Tibial artery (tissue), 4 donors: ENCODE measurements around the gene SPTBN5.

Experiments used
- DNase-seq, 2 donors: peaks; one replicate each; pipeline ENCODE4 v3.0.0-alpha.2; 2019
- H3K27ac ChIP-seq, 2 donors: fragments of 200-600 bp; sonication (generic) in 1 of 2; 1 replicate in 1 of 2; 2 replicates in 1 of 2; pipeline ENCODE4 v1.5.1; 2018 to 2019; ENCODE audit warnings: mild to moderate bottlenecking in 1 of 2
- H3K27me3 ChIP-seq, 2 donors: fragments of 200-600 bp; sonication (generic) in 1 of 2; one replicate each; pipeline versions ENCODE4 v1.5.1 to v1.6.0; 2016 to 2019
- H3K36me3 ChIP-seq, 3 donors: fragments of 200-600 bp; sonication (generic) in 2 of 3; one replicate each; pipeline ENCODE4 v1.5.1; 2016 to 2019; ENCODE audit warnings: mild to moderate bottlenecking in 2 of 3
- H3K4me1 ChIP-seq, 4 donors: fragments of 200-600 bp; sonication (generic) in 2 of 4; 1 replicate in 3 of 4; 2 replicates in 1 of 4; pipeline ENCODE4 v1.5.1; 2016 to 2019
- H3K4me3 ChIP-seq, 2 donors: fragments of 200-600 bp; sonication (generic) in 1 of 2; 1 replicate in 1 of 2; 2 replicates in 1 of 2; pipeline ENCODE4 v1.5.1; 2018 to 2019; ENCODE audit warnings: mild to moderate bottlenecking in 2 of 2
- H3K9me3 ChIP-seq, 3 donors: fragments of 200-600 bp; sonication (generic) in 1 of 3; one replicate each; pipeline ENCODE4 v1.5.1; 2016 to 2019
- CTCF ChIP-seq, 2 experiments: fragments of 200-600 bp in 1 of 2; fragments of 450-650 bp in 1 of 2; IDR thresholded peaks; one replicate each; pipeline ENCODE4 v1.5.1; 2017 to 2019; ENCODE audit warnings: antibody characterized with exemption in 2 of 2, mild to moderate bottlenecking in 1 of 2, moderate library complexity in 1 of 2
- intact Hi-C: fragments of 100-400 bp; cut with DNase I; formaldehyde crosslinking; loops from one replicate; pipeline ENCODE4 v1.15.0; 2023; ENCODE audit warnings: low total_unique reads

The SPTBN5 gene

GRCh38 chr15:41877631-41878354 lies 16.1 kb downstream of the SPTBN5 start:
- intact Hi-C loops, result no loop called here
- no peaks in the 10 kb centered on the region for H3K36me3 ChIP-seq
- H3K27me3 ChIP-seq, result peaks cover 0 to 23% of the 10 kb centered on the region in 2 donors
- no peak for TF ChIP-seq CTCF (IDR thresholded peaks at IDR 0.05)
- H3K4me1 ChIP-seq, result peaks cover 0 to 23% (median 12%) of the 10 kb centered on the region in 4 donors
- no peaks in the 10 kb centered on the region for H3K9me3 ChIP-seq
- no peak for DNase-seq
- H3K27ac ChIP-seq, result no peak overlapping the region
- H3K4me3 ChIP-seq, result no peak overlapping the region

- peaks cover 0 to 14% of the 10 kb centered on the region in 2 donors for H3K27me3 ChIP-seq
- intact Hi-C loops, result no loop called here
- no peak for TF ChIP-seq CTCF (IDR thresholded peaks at IDR 0.05)
- no peak overlapping the region for H3K4me3 ChIP-seq
- H3K9me3 ChIP-seq, result no peaks in the 10 kb centered on the region
- no peak overlapping the region for H3K27ac ChIP-seq
- no peak for DNase-seq
- no peaks in the 10 kb centered on the region for H3K36me3 ChIP-seq
- H3K4me1 ChIP-seq, result peaks cover 0 to 12% (median 4%) of the 10 kb centered on the region in 4 donors
Measured at GRCh38 chr15:41876689-41877088, 17.2 kb downstream of the SPTBN5 start.

- intact Hi-C loops, result no loop called here
- Histone ChIP-seq H3K27ac (no peak overlapping the region), H3K9me3 (no peaks in the 10 kb centered on the region), H3K27me3 (peaks cover 0 to 13% of the 10 kb centered on the region in 2 donors), H3K36me3 (no peaks in the 10 kb centered on the region), H3K4me1 (peaks cover 0 to 8% (median 0%) of the 10 kb centered on the region in 4 donors), H3K4me3 (no peak overlapping the region)
- DNase-seq, result no peak
- no peak for TF ChIP-seq CTCF (IDR thresholded peaks at IDR 0.05)
Measured at GRCh38 chr15:41876007-41876406, 17.8 kb downstream of the SPTBN5 start.

GRCh38 chr15:41874736-41875135 lies 19.1 kb downstream of the SPTBN5 start:
- Histone ChIP-seq H3K9me3 (no peaks in the 10 kb centered on the region), H3K4me1 (peaks cover 0 to 8% (median 0%) of the 10 kb centered on the region in 4 donors), H3K27ac (no peak overlapping the region), H3K4me3 (no peak overlapping the region), H3K36me3 (no peaks in the 10 kb centered on the region), H3K27me3 (peaks cover 0 to 5% of the 10 kb centered on the region in 2 donors)
- intact Hi-C loops, result no loop called here
- DNase-seq, result no peak
- TF ChIP-seq CTCF (IDR thresholded peaks at IDR 0.05), result no peak

- no peaks in the 10 kb centered on the region for H3K27me3 ChIP-seq
Measured at GRCh38 chr15:41873711-41874110, 20.1 kb downstream of the SPTBN5 start.

More at GRCh38 chr15:41873711-41874110, 20.1 kb downstream of the SPTBN5 start:
- Histone ChIP-seq H3K4me3 (no peak overlapping the region), H3K9me3 (no peaks in the 10 kb centered on the region), H3K36me3 (no peaks in the 10 kb centered on the region), H3K4me1 (peaks cover 0 to 8% (median 0%) of the 10 kb centered on the region in 4 donors), H3K27ac (no peak overlapping the region)
- TF ChIP-seq CTCF (IDR thresholded peaks at IDR 0.05), result no peak
- intact Hi-C loops, result no loop called here
- DNase-seq, result no peak
